GM23248 (cell line): Measurements from ENCODE around the gene HHATL. TPM values are rescaled to one million over a fixed set of nuclear protein-coding genes. Genes with fewer than 3 reads are reported as not detected.

ENCODE experiments used
- DNase-seq: peaks from one replicate; pipeline ENCODE4 v3.0.0-alpha.2; 2015
- H2AFZ ChIP-seq: fragments of 200-600 bp; sonication (generic); 2 replicates; pipeline ENCODE4 v1.6.1; 2016; ENCODE audit warnings: antibody characterized with exemption
- H3F3A ChIP-seq: fragments of 200-600 bp; sonication (generic); 2 replicates; pipeline ENCODE4 v1.6.1; 2016; ENCODE audit warnings: mild to moderate bottlenecking, antibody characterized with exemption, mixed run types; ENCODE audit not compliant: insufficient read depth
- H3K27ac ChIP-seq: fragments of 200-600 bp; sonication (generic); 2 replicates; pipeline ENCODE4 v1.5.1; 2016; ENCODE audit warnings: mild to moderate bottlenecking
- H3K27me3 ChIP-seq: fragments of 200-600 bp; sonication (generic); replicated peaks from 2 replicates; pipeline ENCODE4 v1.6.1; 2016; ENCODE audit warnings: mild to moderate bottlenecking; ENCODE audit not compliant: insufficient read depth
- H3K36me3 ChIP-seq: fragments of 200-600 bp; sonication (generic); 2 replicates; pipeline ENCODE4 v1.6.1; 2016; ENCODE audit warnings: low read depth, mild to moderate bottlenecking
- H3K4me1 ChIP-seq: fragments of 200-600 bp; sonication (generic); 2 replicates; pipeline ENCODE4 v1.6.1; 2016; ENCODE audit warnings: mild to moderate bottlenecking; ENCODE audit not compliant: insufficient read depth
- H3K4me2 ChIP-seq: fragments of 200-600 bp; sonication (generic); one replicate; pipeline ENCODE4 v1.6.1; 2016; ENCODE audit warnings: mild to moderate bottlenecking; ENCODE audit not compliant: unreplicated experiment
- H3K4me3 ChIP-seq: fragments of 200-600 bp; sonication (generic); 2 replicates; pipeline ENCODE4 v1.5.1; 2016; ENCODE audit warnings: mild to moderate bottlenecking
- H3K79me2 ChIP-seq: fragments of 200-600 bp; sonication (generic); 2 replicates; pipeline ENCODE4 v1.6.1; 2016; ENCODE audit warnings: mild to moderate bottlenecking; ENCODE audit not compliant: insufficient read depth
- H3K9ac ChIP-seq: fragments of 200-600 bp; sonication (generic); 2 replicates; pipeline ENCODE4 v1.6.1; 2016; ENCODE audit warnings: mild to moderate bottlenecking
- H3K9me2 ChIP-seq: fragments of 200-600 bp; sonication (generic); 2 replicates; pipeline ENCODE4 v1.6.1; 2016; ENCODE audit warnings: mixed run types, mild to moderate bottlenecking, moderate library complexity; ENCODE audit not compliant: insufficient read depth
- H3K9me3 ChIP-seq: fragments of 200-600 bp; sonication (generic); one replicate; pipeline ENCODE4 v1.6.1; 2017; ENCODE audit warnings: low read depth
- H4K20me1 ChIP-seq: fragments of 200-600 bp; sonication (generic); 2 replicates; pipeline ENCODE4 v1.6.0; 2016; ENCODE audit not compliant: insufficient read depth
- EZH2 ChIP-seq: fragments of 200-600 bp; sonication (generic); IDR thresholded peaks from 2 replicates; pipeline ENCODE4 v1.6.1; 2018; ENCODE audit warnings: antibody characterized with exemption, mild to moderate bottlenecking; ENCODE audit not compliant: insufficient read depth, poor library complexity, severe bottlenecking
- EZH2phosphoT487 ChIP-seq: fragments of 200-600 bp; sonication (generic); IDR thresholded peaks from 2 replicates; pipeline ENCODE4 v1.6.1; 2018; ENCODE audit warnings: antibody characterized with exemption, moderate library complexity, mild to moderate bottlenecking, low read depth; ENCODE audit not compliant: insufficient read depth
- WGBS, 2 experiments: methylation state at CpG; one replicate each; pipeline ENCODE4 v1.1.6; 2015 to 2017; ENCODE audit warnings: low lambda C conversion rate in 2 of 2, low coverage in 1 of 2; ENCODE audit errors: missing lambda C conversion rate in 2 of 2; 5-methylcytosine and 5-hydroxymethylcytosine counted together
- in situ Hi-C: fragments of 300-500 bp; cut with MboI; formaldehyde crosslinking; loops from 2 replicates; pipeline ENCODE4 v1.15.0; 2020
- polyA plus RNA-seq: library from polyadenylated mRNA; unstranded; fragments of >200 nt; fragmentation: Nextera tagmentation; extraction: Ambion mirVana; gene quantifications from 2 replicates; pipeline ENCODE4 v1.2.1, GENCODE V29; 2016
- total RNA-seq: library from RNA; depleted of rRNA; stranded (reverse); fragments of >200 nt; shearing (Covaris generic); gene quantifications from 2 replicates; pipeline ENCODE4 v1.2.3, GENCODE V29; 2014

Gene HHATL
- total and polyA plus RNA-seq, 2 experiments from 2014 or later, result not detected

- Histone ChIP-seq H3K27me3 (no peaks in the 10 kb centered on the region), H3K36me3 (no peaks in the 10 kb centered on the region; the same call in 1 of the 2 replicates), H3K4me1 (peaks cover 20% of the 10 kb centered on the region), H3K4me3 (no peak overlapping the region), H4K20me1 (no peaks in the 10 kb centered on the region), H3K9me3 (no peaks in the 10 kb centered on the region), H3K4me2 (no peak overlapping the region), H3F3A (no peaks in the 10 kb centered on the region), H3K27ac (no peak overlapping the region), H3K9me2 (no peaks in the 10 kb centered on the region), H3K79me2 (peaks cover 28% of the 10 kb centered on the region), H2AFZ (no peak overlapping the region), H3K9ac (no peak overlapping the region)
- WGBS, 2 experiments, result 43 to 48% methylated on average over 6 of the region's 6 CpGs
- peak; percentile 61 for DNase-seq
- no peak for TF ChIP-seq EZH2
- TF ChIP-seq EZH2phosphoT487, result no peak
- in situ Hi-C loops, result no loop called here
Measured at GRCh38 chr3:42660131-42660715, 42.4 kb downstream of the HHATL start.

DNA sequence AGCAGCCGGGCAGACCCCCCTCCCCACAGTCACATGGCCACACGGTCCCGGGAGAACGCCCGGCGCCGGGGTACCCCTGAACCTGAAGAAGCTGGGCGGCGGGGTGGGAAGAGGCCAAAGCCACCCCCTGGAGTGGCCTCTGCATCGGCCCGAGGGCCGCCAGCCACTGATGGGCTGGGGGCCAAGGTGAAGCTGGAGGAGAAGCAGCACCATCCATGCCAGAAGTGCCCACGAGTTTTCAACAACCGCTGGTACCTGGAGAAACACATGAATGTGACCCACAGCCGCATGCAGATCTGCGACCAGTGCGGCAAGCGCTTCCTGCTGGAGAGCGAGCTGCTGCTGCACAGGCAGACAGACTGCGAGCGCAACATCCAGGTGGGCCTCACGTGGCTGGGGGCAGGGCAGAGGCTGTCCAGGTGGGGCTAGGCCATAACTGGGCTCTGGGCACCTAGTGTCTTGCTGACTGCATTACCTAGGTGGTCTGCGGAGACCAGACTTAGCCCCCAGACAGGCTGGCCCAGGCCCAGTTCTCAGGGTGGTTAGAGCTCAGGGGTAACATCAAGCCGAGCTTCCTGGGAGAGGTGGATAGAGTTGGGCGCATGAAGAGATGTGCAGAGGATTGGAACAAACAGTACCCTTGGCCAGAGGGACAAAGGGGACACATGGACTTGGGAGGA is 43.0 kb downstream of the HHATL start:
- H3K4me1 ChIP-seq, result peaks cover 22% of the 10 kb centered on the region
- H3K9me3 ChIP-seq, result no peaks in the 10 kb centered on the region
- DNase-seq, result no peak
- no peak overlapping the region for H3K27ac ChIP-seq
- H3F3A ChIP-seq, result no peaks in the 10 kb centered on the region
- peaks cover 34% of the 10 kb centered on the region for H3K79me2 ChIP-seq
- no peak overlapping the region for H3K4me2 ChIP-seq
- no peak overlapping the region for H3K9ac ChIP-seq
- WGBS, 2 experiments, result 76 to 95% methylated on average over 12 to 25 of the region's 25 CpGs
- no peak for TF ChIP-seq EZH2phosphoT487
- no peaks in the 10 kb centered on the region for H3K27me3 ChIP-seq
- no peak overlapping the region for H3K4me3 ChIP-seq
- in situ Hi-C loops, result no loop called here
- H3K36me3 ChIP-seq, result no peaks in the 10 kb centered on the region; the same call in 1 of the 2 replicates
- H2AFZ ChIP-seq, result no peak overlapping the region
- H3K9me2 ChIP-seq, result no peaks in the 10 kb centered on the region
- no peaks in the 10 kb centered on the region for H4K20me1 ChIP-seq

DNA sequence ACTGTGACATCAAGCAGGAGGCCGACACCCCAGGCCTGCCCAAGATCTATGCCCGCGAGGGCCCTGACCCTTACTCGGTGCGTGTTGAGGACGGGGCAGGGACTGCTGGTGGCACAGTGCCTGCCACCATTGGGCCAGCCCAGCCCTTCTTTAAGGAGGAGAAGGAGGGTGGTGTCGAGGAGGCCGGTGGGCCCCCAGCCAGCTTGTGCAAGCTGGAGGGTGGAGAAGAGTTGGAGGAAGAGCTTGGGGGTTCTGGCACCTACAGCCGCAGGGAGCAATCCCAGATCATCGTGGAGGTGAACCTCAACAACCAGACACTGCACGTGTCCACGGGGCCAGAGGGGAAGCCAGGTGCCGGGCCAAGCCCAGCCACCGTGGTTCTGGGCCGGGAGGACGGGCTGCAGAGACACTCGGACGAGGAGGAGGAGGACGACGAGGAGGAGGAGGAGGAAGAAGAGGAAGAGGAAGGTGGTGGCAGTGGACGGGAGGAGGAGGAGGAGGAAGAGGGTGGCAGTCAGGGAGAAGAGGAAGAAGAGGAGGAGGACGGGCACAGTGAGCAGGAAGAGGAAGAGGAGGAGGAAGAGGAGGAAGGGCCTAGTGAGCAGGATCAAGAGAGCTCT is 43.7 kb downstream of the HHATL start:
- H3K9me3 ChIP-seq, result no peaks in the 10 kb centered on the region
- DNase-seq, result no peak
- H3F3A ChIP-seq, result no peaks in the 10 kb centered on the region
- in situ Hi-C loops, result no loop called here
- no peaks in the 10 kb centered on the region for H3K27me3 ChIP-seq
- H3K9ac ChIP-seq, result no peak overlapping the region
- peaks cover 38% of the 10 kb centered on the region for H3K79me2 ChIP-seq
- TF ChIP-seq EZH2phosphoT487, result no peak
- no peak for TF ChIP-seq EZH2
- no peak overlapping the region for H3K4me2 ChIP-seq
- no peak overlapping the region for H3K27ac ChIP-seq
- no peaks in the 10 kb centered on the region; the same call in 1 of the 2 replicates for H3K36me3 ChIP-seq
- no peak overlapping the region for H2AFZ ChIP-seq
- WGBS, 2 experiments, result 51 to 57% methylated on average over 22 of the region's 22 CpGs
- peaks cover 22% of the 10 kb centered on the region for H3K4me1 ChIP-seq
- no peaks in the 10 kb centered on the region for H4K20me1 ChIP-seq
- H3K4me3 ChIP-seq, result no peak overlapping the region
- H3K9me2 ChIP-seq, result no peaks in the 10 kb centered on the region

DNA sequence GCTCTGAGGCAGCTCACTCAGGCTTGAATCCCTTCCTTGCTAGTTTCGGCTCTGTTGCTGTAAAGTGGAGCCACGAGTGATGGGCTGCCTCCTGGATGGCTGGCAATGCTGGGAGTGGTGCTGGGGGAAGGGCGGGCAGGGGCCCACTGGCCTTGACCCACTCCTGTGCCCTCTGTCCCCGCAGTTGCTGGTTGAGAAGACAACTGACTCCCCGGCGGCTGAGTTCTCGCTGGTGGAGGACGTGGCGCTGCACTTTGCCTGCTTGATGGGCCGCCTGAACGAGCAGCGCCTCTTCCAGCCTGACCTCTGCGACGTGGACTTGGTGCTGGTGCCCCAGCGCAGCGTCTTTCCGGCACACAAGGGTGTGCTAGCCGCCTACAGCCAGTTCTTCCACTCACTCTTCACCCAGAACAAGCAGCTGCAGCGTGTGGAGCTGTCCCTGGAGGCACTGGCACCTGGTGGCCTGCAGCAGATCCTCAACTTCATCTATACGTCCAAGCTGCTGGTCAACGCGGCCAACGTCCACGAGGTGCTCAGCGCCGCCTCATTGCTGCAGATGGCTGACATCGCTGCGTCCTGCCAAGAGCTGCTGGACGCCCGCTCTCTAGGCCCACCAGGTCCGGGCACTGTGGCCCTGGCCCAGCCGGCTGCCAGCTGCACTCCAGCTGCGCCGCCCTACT is 44.4 kb downstream of the HHATL start:
- Histone ChIP-seq H3K4me1 (peaks cover 22% of the 10 kb centered on the region), H3K4me2 (no peak overlapping the region), H3F3A (no peaks in the 10 kb centered on the region), H3K27me3 (no peaks in the 10 kb centered on the region), H4K20me1 (no peaks in the 10 kb centered on the region), H3K9ac (no peak overlapping the region), H2AFZ (no peak overlapping the region), H3K9me2 (no peaks in the 10 kb centered on the region), H3K27ac (no peak overlapping the region), H3K4me3 (no peak overlapping the region), H3K36me3 (no peaks in the 10 kb centered on the region), H3K79me2 (peaks cover 44% of the 10 kb centered on the region), H3K9me3 (no peaks in the 10 kb centered on the region)
- no peak for TF ChIP-seq EZH2
- TF ChIP-seq EZH2phosphoT487, result no peak
- no peak for DNase-seq
- in situ Hi-C loops, result no loop called here
- 80 to 81% methylated on average over 25 to 30 of the region's 34 CpGs for WGBS, 2 experiments
